Caco-2 (cell line): ENCODE measurements around the gene LAMP5. TPM values are rescaled to one million over a fixed set of nuclear protein-coding genes. Genes with fewer than 3 reads are reported as not detected.

Experiments
- BruUV-seq: library from RNA; stranded (reverse); fragments of 400-500 nt; replicated peaks from 2 replicates; lab custom pipeline; 2021; lab: Mats Ljungman, UMichigan
- CTCF ChIA-PET: fragments of 300-600 bp; sonication (Branson Sonifier 250); formaldehyde crosslinking; loops from one replicate; lab custom pipeline; 2022; ENCODE audit warnings: antibody characterized with exemption; lab: Charles Lee
- POLR2A ChIA-PET: fragments of 300-600 bp; sonication (Branson Sonifier 250); formaldehyde crosslinking; loops from one replicate; lab custom pipeline; 2022; ENCODE audit warnings: antibody characterized with exemption; lab: Charles Lee
- DNase-seq, 2 experiments: peaks; one replicate each; pipeline versions ENCODE4 v3.0.0 to v3.0.0-alpha.2; 2020 to 2022
- H3K27me3 ChIP-seq: replicated peaks from 2 replicates; pipeline ENCODE4 v1.6.0; 2011; ENCODE audit warnings: low read length; ENCODE audit not compliant: control insufficient read depth, insufficient read depth
- H3K36me3 ChIP-seq: 2 replicates; pipeline ENCODE4 v1.5.1; 2011; ENCODE audit warnings: low read length; ENCODE audit not compliant: control insufficient read depth, insufficient read depth
- H3K4me1 ChIP-seq: fragments of 250-450 bp; sonication (Bioruptor Pico); 2 replicates; pipeline ENCODE4 v1.5.1; 2020; ENCODE audit warnings: mild to moderate bottlenecking
- H3K4me3 ChIP-seq: 2 replicates; pipeline ENCODE4 v1.5.1; 2011; ENCODE audit warnings: low read depth, mild to moderate bottlenecking, control low read depth, low read length
- H3K9me3 ChIP-seq: fragments of 250-450 bp; sonication (Bioruptor Pico); 2 replicates; pipeline ENCODE4 v1.5.1; 2020; ENCODE audit warnings: mild to moderate bottlenecking, moderate library complexity
- H3K27ac Mint-ChIP-seq: one replicate; pipeline ENCODE4 v1.8.0; 2022; ENCODE audit warnings: mixed read lengths; ENCODE audit not compliant: unreplicated experiment
- H3K27me3 Mint-ChIP-seq: one replicate; pipeline ENCODE4 v1.8.0; 2022; ENCODE audit warnings: mixed read lengths; ENCODE audit not compliant: insufficient read depth, unreplicated experiment
- H3K36me3 Mint-ChIP-seq: one replicate; pipeline ENCODE4 v1.8.0; 2022; ENCODE audit warnings: mild to moderate bottlenecking, mixed read lengths; ENCODE audit not compliant: insufficient read depth, unreplicated experiment
- H3K4me1 Mint-ChIP-seq: one replicate; pipeline ENCODE4 v1.8.0; 2022; ENCODE audit warnings: low read depth, mixed read lengths; ENCODE audit not compliant: unreplicated experiment
- H3K4me3 Mint-ChIP-seq: one replicate; pipeline ENCODE4 v1.8.0; 2022; ENCODE audit warnings: mild to moderate bottlenecking, moderate library complexity, mixed read lengths; ENCODE audit not compliant: unreplicated experiment
- H3K9me3 Mint-ChIP-seq: one replicate; pipeline ENCODE4 v1.8.0; 2022; ENCODE audit warnings: mixed read lengths; ENCODE audit not compliant: unreplicated experiment
- CTCF ChIP-seq, 2 experiments: fragments of 200-600 bp in 1 of 2; IDR thresholded peaks; 1 replicate in 1 of 2; 2 replicates in 1 of 2; pipeline versions ENCODE4 v1.5.1 to v1.8.0; 2011 to 2022; ENCODE audit warnings: antibody characterized with exemption in 1 of 2, control low read depth in 1 of 2, inconsistent platforms in 1 of 2, low read depth in 1 of 2, low read length in 1 of 2, mild to moderate bottlenecking in 1 of 2, moderate library complexity in 1 of 2; ENCODE audit not compliant: insufficient read depth in 1 of 2, severe bottlenecking in 1 of 2, unreplicated experiment in 1 of 2
- intact Hi-C: fragments of 100-400 bp; cut with micrococcal nuclease; formaldehyde crosslinking; loops from one replicate; pipeline ENCODE4 v1.10.0; 2022; ENCODE audit not compliant: unreplicated experiment
- total RNA-seq: library from RNA; stranded (reverse); gene quantifications from 2 replicates; pipeline ENCODE4 v1.2.3, GENCODE V29; 2022

Gene LAMP5
- total RNA-seq, 1 experiment from 2014 or later = not detected

- no peaks in the 10 kb centered on the region for H3K36me3 Mint-ChIP-seq
- H3K27me3 Mint-ChIP-seq = peaks cover 6% of the 10 kb centered on the region
- intact Hi-C loops = no loop called here
- no peaks in the 10 kb centered on the region for H3K9me3 ChIP-seq
- no peak overlapping the region for H3K27ac Mint-ChIP-seq
- ChIA-PET CTCF (interaction anchor here (0.5 kb wide), 1 partner anchor 127 kb away, joined by 3 read pairs; no protein-coding TSS in a partner anchor), POLR2A (no interaction called here)
- no peaks in the 10 kb centered on the region for H3K4me1 ChIP-seq
- no peaks in the 10 kb centered on the region for H3K36me3 ChIP-seq
- BruUV-seq = no TSS peak
- no peak for TF ChIP-seq CTCF (IDR thresholded peaks at IDR 0.05; ENCODE audit: insufficient read depth in 1 of 2, low read depth in 1 of 2, low read length in 1 of 2, severe bottlenecking in 1 of 2, unreplicated experiment in 1 of 2)
- H3K4me3 Mint-ChIP-seq = no peak overlapping the region
- no peaks in the 10 kb centered on the region for H3K4me1 Mint-ChIP-seq
- no peak overlapping the region for H3K4me3 ChIP-seq
- H3K27me3 ChIP-seq = no peaks in the 10 kb centered on the region
- H3K9me3 Mint-ChIP-seq = no peaks in the 10 kb centered on the region
- DNase-seq = no peak
Measured at GRCh38 chr20:9483131-9483530, 31.3 kb upstream of the LAMP5 start.

GRCh38 chr20:9485614-9486340, 28.6 kb upstream of the LAMP5 start:
- no peak overlapping the region for H3K4me3 ChIP-seq
- H3K4me1 ChIP-seq = no peaks in the 10 kb centered on the region
- DNase-seq = no peak
- intact Hi-C loops = no loop called here
- CTCF ChIA-PET = no interaction called here
- no peaks in the 10 kb centered on the region for H3K9me3 ChIP-seq
- POLR2A ChIA-PET = no interaction called here
- Mint-ChIP-seq H3K27ac (no peak overlapping the region), H3K4me1 (no peaks in the 10 kb centered on the region), H3K4me3 (no peak overlapping the region), H3K36me3 (no peaks in the 10 kb centered on the region), H3K27me3 (peaks cover 11% of the 10 kb centered on the region), H3K9me3 (no peaks in the 10 kb centered on the region)
- no TSS peak for BruUV-seq
- no peaks in the 10 kb centered on the region for H3K27me3 ChIP-seq
- H3K36me3 ChIP-seq = no peaks in the 10 kb centered on the region
- TF ChIP-seq CTCF (IDR thresholded peaks at IDR 0.05; ENCODE audit: insufficient read depth in 1 of 2, low read depth in 1 of 2, low read length in 1 of 2, severe bottlenecking in 1 of 2, unreplicated experiment in 1 of 2) = no peak

GRCh38 chr20:9487231-9487630, 27.2 kb upstream of the LAMP5 start:
- Mint-ChIP-seq H3K27me3 (peaks cover 11% of the 10 kb centered on the region), H3K9me3 (no peaks in the 10 kb centered on the region), H3K4me1 (no peaks in the 10 kb centered on the region), H3K36me3 (no peaks in the 10 kb centered on the region), H3K4me3 (no peak overlapping the region), H3K27ac (no peak overlapping the region)
- no peak overlapping the region for H3K4me3 ChIP-seq
- DNase-seq = no peak
- no peaks in the 10 kb centered on the region for H3K36me3 ChIP-seq
- intact Hi-C loops = no loop called here
- ChIA-PET CTCF (no interaction called here), POLR2A (no interaction called here)
- no peaks in the 10 kb centered on the region for H3K27me3 ChIP-seq
- BruUV-seq = no TSS peak
- no peak for TF ChIP-seq CTCF (IDR thresholded peaks at IDR 0.05; ENCODE audit: insufficient read depth in 1 of 2, low read depth in 1 of 2, low read length in 1 of 2, severe bottlenecking in 1 of 2, unreplicated experiment in 1 of 2)
- no peaks in the 10 kb centered on the region for H3K9me3 ChIP-seq
- H3K4me1 ChIP-seq = no peaks in the 10 kb centered on the region
